Activated CD4-positive, CD25-positive, alpha-beta regulatory T cell treated with anti-CD3 and anti-CD28 coated beads, Interleukin-2, amount 50 U/mL, for 24 hours (primary cell): ENCODE measurements around the gene PLD5.
"Not testable (repeated sequence)": the region's sequence is repeated elsewhere in the genome, so short reads cannot be mapped to it uniquely, and the experiment has no call there.

ENCODE experiments used
- ATAC-seq, 2 donors: fragments of 150-1000 bp; cut with Tn5 transposase; one replicate each; pipeline ENCODE4 v1.10.0; 2021; ENCODE audit warnings: mild to moderate bottlenecking in 1 of 2, moderate library complexity in 1 of 2

The PLD5 gene

DNA sequence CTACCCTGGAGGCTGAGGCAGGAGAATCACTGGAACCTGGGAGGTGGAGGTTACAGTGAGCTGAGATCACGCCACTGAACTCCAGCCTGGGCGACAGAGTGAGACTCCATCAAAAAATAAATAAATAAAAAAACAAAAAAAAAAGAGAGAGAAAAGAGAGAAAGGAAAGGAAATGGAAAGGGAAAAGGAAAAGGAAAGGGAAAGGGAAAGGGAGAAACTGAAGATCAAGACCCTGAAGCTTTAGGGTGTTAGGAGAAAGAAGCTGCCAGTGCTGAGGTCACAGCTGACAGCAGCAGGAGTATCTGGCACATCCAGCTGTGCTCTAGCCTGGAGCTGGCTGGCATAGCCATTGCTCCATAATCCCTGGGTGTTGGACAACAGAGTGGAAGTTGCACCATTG is 257.5 kb downstream of the PLD5 start:
- ATAC-seq: not testable (repeated sequence)

DNA sequence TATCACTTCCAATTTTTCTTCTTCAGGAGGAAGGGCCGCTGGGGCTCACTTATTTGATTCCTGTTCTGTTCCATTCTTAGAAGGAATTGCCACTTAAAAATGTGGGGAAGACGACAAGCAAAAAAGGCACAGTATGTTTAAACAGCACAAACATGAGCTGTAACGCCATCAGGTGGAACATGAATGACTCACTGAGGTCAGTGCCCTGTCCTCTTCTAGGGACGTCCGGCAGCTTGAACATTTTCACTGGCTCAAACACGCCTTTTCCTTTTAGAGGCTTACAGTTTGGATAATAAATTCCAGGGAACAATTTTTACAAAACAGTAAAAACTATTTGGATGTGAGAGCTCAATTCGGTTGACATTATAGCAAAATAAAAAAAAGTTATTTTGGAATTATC is 260.1 kb downstream of the PLD5 start:
- not testable (repeated sequence) for ATAC-seq

DNA sequence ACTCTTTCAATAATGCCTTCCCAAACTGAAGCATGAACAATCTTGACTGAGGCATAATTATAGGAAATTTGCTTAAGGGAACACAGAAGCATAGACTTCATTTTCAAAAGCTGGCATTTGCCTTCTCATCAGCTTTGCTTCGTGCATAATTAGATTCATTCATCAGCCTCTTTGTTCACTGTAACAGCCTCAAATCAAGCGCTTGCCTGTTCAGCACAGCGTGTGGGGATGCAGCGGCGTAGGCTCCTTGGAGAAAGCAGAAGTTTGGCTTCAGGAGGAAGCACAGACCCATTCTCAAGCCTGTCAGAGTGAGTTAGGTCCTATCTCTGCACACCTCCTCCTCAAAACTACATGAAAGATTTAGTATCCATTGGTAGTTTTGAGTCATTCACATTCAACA is 279.2 kb downstream of the PLD5 start:
- ATAC-seq: no peak

DNA sequence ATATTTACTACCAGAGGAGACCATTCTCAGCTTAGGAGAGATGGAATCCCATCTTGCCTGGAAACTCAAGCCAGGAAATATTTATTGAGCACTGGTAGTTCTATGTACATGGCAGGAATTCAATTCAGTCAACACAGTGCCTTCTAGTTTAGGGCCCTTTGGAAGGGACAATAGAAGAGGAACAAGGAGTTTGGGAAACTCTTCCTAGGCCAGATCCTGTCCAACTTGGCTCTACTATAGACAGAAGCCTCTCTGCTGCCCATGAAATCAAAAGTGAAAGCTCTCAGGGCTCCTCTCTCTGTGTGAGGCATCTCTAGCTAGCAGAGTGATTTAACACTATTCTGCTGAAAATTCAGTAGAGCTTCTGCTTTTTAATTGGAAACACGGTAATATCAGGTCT is 281.0 kb downstream of the PLD5 start:
- ATAC-seq: no peak

DNA sequence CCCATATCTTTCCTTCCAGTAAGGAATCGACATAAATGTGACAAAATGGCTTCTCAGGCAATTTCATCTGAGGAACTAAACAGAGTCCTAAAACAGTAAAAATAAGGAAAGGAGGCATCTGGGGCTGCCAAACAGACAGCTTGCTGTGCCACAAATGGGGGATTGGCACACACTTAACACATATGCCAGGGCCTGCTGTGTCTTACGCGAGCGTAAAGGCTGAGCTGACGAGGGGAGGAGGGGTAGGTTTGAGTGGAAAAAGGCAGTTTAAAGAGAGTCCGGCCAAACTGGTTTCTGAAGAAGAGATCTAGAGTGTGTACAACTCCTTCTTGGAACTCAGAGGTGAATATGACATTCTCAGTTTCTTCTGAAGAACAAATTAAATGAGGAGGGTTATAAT is 281.5 kb downstream of the PLD5 start:
- ATAC-seq: no peak

DNA sequence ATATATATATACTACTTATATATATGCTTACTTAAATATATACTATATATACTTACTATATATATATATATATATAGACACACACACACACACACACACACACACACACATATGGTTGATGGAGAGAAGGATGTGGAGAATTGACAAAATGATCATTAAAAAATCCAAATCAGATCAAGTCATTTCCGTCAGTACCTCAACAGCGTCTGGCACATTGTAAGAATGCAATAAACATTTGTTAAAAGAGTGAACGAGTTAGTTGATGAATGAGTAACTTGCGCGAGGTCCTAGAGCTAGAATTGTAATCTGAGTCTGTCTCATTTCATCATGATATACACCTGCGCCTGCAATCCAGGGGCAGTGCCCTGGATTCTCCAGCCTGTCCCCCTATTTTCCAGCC is 282.6 kb downstream of the PLD5 start:
- ATAC-seq: no peak

DNA sequence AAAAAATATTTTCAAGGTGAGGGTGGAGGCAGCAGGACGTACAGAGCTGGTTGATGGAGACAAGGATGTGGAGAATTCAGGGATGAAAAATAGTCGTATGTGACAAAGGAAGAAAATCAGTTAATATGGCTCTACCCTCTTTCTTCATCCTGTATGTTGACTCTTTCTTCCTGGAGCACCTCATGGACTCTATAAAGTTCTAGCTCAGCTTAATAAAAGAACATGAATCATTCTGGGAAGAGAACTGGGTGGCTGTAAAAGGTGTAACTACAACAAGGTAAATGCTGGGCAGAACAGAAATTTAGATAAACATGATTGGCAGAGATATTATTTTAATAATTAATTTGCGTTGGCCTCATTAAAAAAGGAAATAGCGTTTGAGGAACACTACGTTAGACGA is 283.8 kb downstream of the PLD5 start:
- no peak for ATAC-seq

DNA sequence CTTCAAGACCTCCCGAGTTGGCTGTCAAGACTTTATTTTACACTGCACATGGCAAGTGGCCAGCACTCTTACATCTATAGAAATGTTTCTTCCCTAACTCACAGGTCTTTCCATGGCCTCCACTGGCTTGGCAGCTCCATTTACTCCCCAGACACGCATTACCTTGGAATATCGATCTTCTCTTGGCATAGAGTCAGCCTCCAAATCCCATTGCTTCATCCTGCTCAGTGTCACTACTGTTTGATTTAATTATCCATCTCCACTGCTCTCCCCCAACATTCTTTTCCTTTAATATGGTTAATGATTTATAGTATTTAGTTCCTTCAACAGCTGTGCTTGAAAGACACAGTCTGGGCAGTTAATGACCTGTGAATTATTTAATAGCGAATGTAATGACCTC is 284.4 kb downstream of the PLD5 start:
- ATAC-seq: no peak

DNA sequence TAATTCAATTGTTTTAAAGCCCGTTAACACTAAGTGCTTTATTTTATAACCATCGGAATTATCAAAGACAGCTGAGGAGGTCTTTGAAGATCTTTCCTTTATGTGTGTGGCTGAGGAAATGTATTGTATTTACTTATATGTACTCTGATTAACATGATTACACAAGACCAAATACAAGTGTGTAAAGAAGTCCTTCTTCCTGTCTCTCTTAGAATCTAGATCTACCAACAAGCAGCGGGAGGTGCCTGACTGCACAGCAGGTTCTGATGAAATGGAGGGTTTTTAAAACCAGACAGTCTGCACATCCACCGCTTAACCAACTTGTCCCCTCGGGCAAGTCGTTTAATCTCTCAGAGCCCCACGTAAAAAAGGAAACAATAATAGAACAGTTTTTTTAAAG is 285.1 kb downstream of the PLD5 start:
- no peak for ATAC-seq

DNA sequence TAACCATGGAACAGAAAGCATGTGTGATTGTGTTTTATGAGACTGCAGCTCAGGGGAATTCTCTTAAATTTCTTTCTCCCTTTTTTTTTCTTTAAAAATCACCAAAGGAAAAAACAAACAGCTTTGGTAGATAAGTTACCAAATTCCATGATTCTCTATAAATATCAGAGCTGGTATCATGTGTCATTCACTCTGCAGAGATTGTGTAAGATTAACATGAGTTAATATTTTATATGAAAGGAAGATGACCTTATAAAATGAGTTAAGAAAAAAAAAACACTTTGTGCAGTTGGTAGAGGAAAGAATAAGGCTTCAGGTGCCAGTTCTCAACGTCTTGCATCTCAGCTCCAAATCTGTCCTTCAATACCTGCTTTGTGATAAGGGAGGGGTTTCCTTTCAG is 287.4 kb downstream of the PLD5 start:
- no peak for ATAC-seq

DNA sequence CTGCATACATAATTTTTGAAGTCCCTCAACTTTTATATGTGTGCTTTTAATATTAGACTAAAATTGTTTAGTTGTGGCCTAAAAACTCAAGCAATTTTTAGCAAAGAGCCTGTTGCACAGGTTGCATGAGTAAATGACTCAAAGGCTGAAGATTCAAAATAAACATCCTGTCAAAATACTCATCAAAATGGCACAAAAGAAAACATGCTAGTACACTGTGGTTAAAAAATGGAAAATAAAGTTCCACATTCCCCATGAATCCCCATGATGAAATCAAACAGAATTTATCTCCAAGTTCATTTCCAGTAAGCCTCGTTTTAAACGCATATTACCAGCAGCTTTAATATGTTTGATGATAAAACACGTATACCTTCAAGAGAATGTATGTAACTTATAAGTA is 295.5 kb downstream of the PLD5 start:
- no peak for ATAC-seq

DNA sequence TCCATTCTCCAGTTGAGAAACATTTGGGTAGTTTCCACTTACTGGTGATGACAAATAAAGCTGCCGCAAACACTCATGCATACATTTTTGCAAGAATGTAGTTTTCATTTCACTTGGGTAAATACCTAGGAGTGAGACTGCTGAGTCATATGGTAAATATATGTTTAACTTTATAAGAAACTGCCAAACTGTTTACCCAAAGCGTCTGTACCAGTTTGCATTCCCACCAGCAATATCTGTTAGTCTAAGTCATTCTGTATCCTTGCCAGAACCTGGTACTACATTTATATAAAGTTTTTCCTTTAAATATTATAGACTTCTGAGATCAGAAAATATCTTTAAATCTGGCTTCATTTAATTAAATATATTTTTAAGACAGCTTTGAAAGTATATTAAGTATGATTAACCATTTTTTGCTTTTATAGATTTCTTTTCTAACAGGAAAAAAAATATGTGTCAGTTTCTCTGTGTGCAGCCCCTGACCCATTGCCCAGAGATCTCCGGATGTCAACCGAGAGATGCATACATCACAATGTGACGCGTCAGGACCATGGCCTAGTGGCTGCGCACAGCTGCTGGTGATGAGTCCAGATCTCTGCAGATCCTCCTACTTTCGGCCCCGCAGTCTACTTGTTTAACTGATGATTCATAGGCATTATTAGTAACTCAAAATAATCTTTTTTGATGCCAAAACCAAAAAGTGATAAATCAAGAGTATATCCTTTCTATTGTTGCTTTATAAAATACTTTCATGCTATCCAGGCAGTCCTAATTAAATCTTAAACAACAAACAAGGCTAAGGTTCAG is 298.5 kb downstream of the PLD5 start:
- ATAC-seq: no peak

DNA sequence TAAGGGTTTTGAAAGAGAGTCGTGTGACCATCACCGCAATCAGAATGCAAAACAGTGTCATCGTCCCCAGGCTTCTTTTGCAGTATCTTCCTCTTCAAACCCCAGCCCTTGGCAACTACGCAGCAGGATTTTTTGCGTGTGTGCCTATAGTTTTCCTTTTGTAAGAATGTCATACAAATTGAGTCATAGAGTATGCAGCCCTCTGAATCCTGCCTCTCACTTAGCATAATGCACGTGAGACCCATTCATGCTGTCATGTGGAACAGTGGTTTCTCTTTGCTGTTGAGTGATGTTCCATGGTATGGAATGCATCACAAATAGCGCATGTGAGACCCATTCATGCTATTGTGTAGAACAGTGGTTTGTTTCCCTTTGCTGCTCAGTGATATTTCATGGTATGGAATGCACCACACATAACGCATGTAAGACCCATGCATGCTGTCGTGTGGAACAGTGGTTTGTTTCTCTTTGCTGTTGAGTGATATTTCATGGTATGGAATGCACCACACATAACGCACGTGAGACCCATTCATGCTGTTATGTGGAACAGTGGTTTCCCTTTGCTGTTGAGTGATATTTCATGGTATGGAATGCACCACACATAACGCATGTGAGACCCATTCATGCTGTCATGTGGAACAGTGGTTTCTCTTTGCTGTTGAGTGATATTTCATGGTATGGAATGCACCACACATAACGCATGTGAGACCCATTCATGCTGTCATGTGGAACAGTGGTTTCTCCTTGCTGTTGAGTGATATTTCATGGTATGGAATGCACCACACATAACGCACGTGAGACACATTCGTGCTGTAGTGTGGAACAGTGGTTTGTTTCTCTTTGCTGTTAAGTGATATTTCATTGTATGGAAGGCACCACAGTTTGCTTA is 299.4 kb downstream of the PLD5 start:
- not testable (repeated sequence) for ATAC-seq

DNA sequence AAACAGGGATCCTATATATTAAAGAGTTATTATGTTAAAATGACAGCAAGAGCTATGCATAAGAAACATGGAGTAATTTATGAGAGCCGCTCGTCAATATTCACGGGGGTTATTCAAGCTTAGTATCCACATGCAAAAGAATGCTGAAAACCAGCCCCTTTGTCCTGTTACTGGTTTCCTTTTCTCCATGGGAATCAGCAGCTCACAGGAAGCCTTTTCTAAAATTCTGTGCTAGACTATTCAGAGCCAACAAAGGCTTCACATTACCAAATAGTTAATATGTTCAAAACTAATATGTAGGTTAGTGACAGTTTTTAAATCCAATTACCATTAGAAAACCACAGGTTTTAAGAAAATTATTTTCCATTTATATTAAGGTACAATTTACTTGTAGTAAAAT is 300.0 kb downstream of the PLD5 start:
- no peak for ATAC-seq

DNA sequence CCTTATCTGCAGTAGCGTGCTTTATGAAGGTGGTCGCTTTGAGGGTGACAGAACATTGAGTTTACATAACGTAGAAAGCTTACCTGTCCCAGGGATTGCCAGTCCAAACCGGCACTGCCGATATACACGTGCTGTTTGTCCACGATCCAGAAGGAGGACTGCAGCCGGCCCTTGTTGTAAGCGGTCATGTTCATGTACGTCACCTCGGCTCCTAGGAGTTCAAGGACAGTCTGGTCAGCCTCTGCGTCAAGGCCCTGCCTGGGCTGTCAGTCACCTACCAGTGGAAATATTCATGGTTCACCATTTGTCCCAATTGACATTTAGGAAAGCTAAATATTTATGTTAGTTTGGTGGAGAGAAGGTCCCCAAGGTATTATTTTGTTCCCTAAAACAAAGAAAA is 304.6 kb downstream of the PLD5 start:
- ATAC-seq: no peak

DNA sequence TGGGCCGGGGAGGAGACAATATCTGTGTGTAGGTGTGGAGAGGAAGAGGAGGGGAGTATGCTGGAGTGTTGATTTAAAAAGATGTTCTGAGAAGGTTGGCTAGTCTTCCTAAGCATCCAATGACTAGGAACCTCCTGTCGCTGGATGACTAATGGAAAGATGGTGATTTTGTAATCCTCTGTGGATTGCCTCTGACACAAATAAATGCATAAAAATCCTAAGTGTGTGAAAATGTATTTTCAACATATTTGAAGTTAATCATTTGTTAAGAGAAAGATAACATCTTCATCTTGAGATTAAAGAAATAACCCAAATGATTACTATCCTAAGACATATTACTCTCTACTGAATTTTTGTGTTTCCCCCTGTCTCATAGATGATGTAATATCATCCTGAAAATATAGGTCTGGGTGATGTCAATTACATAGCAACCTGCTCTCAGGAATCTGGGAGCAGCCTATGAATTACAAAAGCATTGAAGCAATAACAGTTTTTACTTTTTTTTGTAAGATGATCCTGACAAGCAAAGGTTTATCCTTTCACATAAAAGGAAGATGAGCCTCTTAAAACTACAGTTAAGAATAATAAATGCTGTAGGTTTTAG is 305.1 kb downstream of the PLD5 start:
- no peak for ATAC-seq

DNA sequence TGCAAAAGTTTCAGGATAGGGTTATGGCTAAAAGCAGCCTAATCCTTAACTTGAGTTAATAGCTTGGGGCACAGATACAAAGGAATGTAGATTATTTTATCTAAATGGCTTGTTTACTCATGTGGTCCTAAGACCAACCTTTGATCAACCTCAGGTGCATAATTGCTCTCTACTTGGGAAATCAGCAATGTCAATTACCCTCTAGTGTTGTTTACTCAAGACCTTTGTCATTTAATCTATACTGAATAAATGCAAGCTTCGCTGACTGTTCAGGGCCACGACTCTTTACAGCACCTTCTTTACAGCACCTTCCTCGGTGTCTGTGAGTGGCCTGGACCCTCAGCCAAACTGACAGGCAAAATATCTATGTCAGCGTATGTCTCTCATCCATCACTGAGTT is 308.1 kb downstream of the PLD5 start:
- ATAC-seq: no peak

DNA sequence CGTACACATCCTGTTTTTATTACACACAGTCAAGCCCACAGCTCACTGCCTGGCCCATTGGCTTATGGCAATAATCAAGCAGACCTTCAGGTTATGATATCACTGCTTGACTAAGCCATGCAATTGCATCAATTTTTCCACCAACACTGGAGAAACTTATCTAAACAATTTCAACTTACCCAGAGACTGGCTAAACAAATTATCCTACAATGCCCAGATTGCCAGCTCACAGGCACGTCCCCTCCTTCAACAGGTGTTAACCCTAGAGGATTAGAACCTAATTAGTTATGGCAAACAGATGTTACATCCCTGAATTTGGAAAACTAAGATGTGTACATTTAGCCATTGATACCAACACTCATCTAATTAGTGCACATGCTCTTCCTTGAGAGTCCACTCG is 310.0 kb downstream of the PLD5 start:
- ATAC-seq: not testable (repeated sequence)

DNA sequence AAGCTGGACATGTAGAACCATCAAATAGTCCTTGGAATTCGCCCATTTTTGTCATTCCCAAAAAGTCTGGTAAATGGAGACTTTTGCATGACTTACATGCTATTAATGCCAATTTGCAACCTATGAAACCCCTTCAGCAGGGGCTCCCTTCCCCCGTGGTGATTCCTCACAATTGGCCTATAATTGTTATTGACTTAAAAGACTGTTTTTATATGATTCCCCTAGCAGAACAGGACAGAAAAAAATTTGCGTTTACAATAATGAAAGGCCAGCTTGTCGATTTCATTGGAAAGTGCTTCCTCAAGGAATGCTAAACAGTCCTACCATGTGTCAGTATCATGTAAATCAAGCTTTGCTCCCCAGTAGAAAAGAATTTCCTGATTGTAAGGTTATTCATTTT is 311.5 kb downstream of the PLD5 start:
- ATAC-seq: not testable (repeated sequence)

DNA sequence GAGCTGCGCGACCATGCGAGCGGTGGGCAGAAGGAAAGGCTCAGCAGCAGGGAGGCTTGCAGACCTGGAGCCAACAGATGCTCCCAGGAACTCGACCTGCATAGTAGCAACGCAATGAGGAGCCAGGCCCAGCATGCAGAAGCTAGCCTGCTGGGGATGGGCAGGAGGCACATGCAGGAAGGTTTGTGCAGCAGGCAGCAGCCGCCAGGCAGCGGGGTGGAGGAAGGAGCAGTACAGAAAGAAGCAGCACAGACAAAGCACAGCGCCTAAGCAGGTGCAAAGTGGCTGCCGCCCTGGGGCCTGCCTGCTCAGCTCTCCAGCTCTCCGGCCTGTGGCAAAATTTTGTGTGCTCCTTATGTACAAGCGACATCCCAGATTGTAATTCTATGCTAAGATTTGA is 312.1 kb downstream of the PLD5 start:
- no peak for ATAC-seq

DNA sequence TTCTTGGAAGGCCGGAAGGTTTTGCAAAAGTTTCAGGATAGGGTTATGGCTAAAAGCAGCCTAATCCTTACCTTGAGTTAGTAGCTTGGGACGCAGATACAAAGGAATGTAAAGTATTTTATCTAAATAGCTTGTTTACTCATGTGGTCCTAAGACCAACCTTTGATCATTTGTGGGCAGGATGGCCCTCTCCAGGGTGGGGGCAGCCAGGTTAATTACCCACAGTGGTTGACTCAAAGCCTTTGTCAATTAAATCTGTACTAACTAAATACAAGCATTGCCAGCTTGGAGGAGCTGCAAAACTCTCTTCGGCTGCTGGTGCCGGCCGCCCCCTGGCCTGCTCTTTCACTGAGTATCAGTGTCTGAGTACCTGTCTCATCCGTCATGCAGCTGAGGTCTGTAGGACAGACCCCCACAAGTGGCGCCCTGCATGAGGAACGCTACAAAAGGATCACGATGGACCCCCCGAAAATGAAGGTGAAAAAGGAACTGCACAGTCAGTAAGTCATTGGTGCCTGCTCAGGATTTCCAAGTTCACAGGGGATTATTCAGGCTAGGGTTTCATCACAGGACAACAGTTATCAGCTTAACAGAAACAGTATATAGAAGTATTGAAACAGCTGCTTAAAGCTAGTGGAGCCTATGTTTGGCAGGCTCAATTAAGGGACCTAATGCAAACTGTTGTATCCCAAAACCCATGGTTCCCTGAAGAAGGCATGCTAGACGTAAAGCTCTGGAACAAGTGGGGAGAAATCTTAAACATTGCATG is 313.1 kb downstream of the PLD5 start:
- ATAC-seq: no peak

DNA sequence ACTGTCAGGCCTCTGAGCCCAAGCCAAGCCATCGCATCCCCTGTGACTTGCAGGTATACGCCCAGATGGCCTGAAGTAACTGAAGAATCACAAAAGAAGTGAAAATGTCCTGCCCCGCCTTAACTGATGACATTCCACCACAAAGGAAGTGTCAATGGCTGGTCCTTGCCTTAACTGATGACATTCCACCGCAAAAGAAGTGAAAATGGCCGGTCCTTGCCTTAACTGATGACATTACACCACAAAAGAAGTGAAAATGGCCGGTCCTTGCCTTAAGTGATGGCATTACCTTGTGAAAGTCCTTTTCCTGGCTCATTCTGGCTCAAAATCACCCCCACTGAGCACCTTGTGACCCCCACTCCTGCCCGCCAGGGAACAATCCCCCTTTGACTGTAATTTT is 314.2 kb downstream of the PLD5 start:
- not testable (repeated sequence) for ATAC-seq

DNA sequence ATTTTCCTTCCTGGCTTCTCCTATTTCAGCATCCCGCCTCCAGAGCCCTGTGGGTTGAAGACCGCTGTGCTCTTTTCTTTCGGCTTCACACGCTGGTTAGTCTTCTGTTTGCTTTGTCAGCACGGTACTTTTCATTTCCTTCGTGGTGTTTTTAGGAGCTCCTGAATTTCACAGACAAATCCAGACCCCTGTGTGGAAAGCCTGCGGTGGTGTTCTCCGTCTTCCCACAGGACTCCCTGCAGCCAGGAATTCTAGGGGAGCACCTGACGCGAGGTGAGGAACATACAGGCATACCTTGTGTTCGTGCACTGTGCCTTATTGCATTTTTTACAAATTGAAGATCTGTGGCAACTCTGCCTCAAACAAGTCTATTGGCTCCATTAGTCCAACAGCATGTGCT is 315.4 kb downstream of the PLD5 start:
- ATAC-seq: no peak
